Ectodermal cell (in vitro differentiated cells): ENCODE data around the gene SLC8A3.

Experiments used
- H3K27ac ChIP-seq: 2 replicates; pipeline ENCODE4 v1.7.0; 2013; ENCODE audit warnings: mild to moderate bottlenecking, low read depth, low read length; ENCODE audit not compliant: insufficient read depth, poor library complexity, severe bottlenecking
- H3K27me3 ChIP-seq: 2 replicates; pipeline ENCODE4 v1.7.0; 2013; ENCODE audit warnings: mild to moderate bottlenecking, low read length; ENCODE audit not compliant: insufficient read depth, control insufficient read depth, poor library complexity, severe bottlenecking
- H3K36me3 ChIP-seq: one replicate; pipeline ENCODE4 v1.7.0; 2013; ENCODE audit warnings: low read length; ENCODE audit not compliant: control insufficient read depth, insufficient read depth
- H3K4me1 ChIP-seq: one replicate; pipeline ENCODE4 v1.7.0; 2013; ENCODE audit warnings: low read length; ENCODE audit not compliant: control insufficient read depth, insufficient read depth
- H3K4me3 ChIP-seq: 2 replicates; pipeline ENCODE4 v1.7.0; 2013; ENCODE audit warnings: low read depth, low read length, control low read depth; ENCODE audit not compliant: insufficient read depth
- H3K9me3 ChIP-seq: 2 replicates; pipeline ENCODE4 v1.7.0; 2013; ENCODE audit warnings: mild to moderate bottlenecking, low read length, moderate library complexity; ENCODE audit not compliant: control insufficient read depth
- WGBS, 2 experiments: methylation state at CpG; one replicate each; pipeline ENCODE4 v1.1.7; 2013; ENCODE audit warnings: missing lambda C conversion rate in 2 of 2; 5-methylcytosine and 5-hydroxymethylcytosine counted together

SLC8A3 gene

DNA sequence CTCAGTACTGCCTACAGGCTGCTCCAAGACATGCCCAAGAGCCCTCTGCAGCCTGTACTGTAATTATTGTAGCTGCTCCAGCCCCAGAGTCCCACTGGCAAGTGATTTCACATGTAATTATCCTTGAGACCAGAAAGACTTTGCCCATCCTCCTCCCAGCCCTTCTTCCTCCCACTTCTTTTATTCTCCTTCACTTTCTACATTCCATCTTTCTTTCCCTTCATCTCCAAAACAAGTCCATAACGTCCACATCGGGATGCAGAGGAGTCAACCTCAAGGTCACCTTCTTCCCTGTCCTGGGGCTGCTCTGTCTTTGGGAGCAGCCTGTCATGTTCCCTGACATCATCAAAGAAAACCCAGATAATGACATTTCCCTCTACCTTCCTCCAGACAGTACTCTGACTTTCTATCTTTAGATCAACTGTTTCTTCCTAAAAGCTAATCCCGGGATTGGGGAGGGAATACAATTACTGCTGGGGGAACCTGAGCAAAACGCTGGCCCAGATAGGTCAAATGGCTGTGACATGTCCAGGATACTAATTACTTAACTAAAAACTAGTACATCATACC, 39.1 kb downstream of the SLC8A3 start:
- Histone ChIP-seq H3K27me3 (no peaks in the 10 kb centered on the region), H3K4me1 (peaks cover 10% of the 10 kb centered on the region), H3K9me3 (no peaks in the 10 kb centered on the region), H3K27ac (no peak overlapping the region), H3K36me3 (no peaks in the 10 kb centered on the region), H3K4me3 (no peak overlapping the region)
- 89 to 94% methylated on average over 4 of the region's 4 CpGs for WGBS, 2 experiments

DNA sequence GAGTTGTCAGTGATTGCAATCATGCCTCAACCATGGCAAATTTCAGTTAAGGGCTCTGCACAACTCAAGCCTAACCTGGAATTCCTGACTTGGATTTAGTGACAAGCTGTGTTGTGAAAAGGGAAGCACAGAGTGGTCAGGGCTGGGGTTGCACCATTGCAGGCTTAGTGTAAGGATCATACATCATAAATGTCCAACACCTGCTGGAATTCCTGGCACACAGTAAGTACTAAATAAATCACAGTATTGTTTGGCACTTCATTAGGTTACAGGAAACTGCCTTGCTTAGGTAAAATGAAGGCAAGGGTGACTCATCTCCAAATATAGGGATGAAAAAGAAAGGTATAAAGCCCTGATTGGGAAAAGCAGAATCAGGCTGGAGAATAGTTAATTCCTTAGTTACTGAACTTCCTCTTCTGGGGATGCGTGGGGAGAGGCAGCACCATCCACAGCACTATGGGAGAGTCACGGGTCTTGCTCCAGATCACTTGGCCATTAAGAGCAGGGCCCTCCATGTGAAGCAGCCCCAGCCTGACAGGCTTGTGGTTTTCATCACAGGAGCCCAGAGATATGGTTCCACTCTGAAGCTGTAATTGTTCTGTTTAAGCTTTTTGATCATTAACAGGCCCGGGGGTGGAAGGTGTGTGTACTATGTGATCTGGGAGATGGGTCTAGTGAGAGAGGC, 39.7 kb downstream of the SLC8A3 start:
- Histone ChIP-seq H3K36me3 (no peaks in the 10 kb centered on the region), H3K4me3 (no peak overlapping the region), H3K4me1 (peaks cover 10% of the 10 kb centered on the region), H3K9me3 (no peaks in the 10 kb centered on the region), H3K27ac (no peak overlapping the region), H3K27me3 (no peaks in the 10 kb centered on the region)
- WGBS, 2 experiments = 92 to 94% methylated on average over 3 of the region's 3 CpGs

DNA sequence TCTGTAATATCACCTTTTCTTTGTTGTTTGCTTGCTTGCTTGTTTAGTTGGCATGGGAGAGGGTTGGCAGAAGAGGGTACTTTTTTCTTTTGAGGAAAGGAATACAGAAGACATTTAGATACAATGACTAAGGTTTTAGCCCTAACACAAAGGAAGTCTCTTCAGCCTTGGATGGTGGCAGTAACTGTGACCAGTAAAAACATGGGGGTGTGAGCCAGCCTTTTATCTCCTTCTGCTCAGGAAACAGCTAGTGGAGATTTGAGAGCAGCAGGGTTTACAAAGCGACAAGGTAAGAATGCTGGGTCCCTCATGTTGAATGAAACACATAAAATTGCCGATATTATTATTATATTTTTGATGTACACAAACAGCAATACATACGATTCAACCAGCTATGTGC, 40.4 kb downstream of the SLC8A3 start:
- WGBS, 2 experiments = 100% methylated on average over 3 of the region's 3 CpGs
- no peaks in the 10 kb centered on the region for H3K36me3 ChIP-seq
- H3K27me3 ChIP-seq = no peaks in the 10 kb centered on the region
- no peaks in the 10 kb centered on the region for H3K9me3 ChIP-seq
- no peak overlapping the region for H3K4me3 ChIP-seq
- peaks cover 10% of the 10 kb centered on the region for H3K4me1 ChIP-seq
- no peak overlapping the region for H3K27ac ChIP-seq

DNA sequence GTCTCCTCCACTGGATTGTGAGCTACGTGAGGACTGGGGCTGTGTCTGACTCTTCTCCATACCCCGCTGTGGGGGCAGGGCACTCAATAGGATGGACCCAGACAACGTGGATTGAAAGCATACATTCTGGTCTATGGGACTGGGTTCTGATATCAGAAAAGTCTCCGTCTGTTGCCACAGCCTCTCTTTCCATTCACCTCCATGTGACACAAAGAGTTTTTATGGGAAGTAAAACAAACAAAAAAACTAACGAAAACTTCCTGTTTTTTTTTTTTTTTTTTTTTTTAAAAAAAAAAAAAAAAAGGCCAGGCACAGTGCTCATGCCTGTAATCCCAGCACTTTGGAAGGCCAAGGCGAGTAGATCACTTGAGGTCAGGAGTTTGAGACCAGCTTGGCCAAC, 44.7 kb downstream of the SLC8A3 start:
- H3K27me3 ChIP-seq = no peaks in the 10 kb centered on the region
- H3K4me1 ChIP-seq = no peaks in the 10 kb centered on the region
- no peaks in the 10 kb centered on the region for H3K36me3 ChIP-seq
- no peak overlapping the region for H3K27ac ChIP-seq
- 91% methylated on average over 5 to 6 of the region's 6 CpGs for WGBS, 2 experiments
- H3K4me3 ChIP-seq = no peak overlapping the region
- H3K9me3 ChIP-seq = no peaks in the 10 kb centered on the region

DNA sequence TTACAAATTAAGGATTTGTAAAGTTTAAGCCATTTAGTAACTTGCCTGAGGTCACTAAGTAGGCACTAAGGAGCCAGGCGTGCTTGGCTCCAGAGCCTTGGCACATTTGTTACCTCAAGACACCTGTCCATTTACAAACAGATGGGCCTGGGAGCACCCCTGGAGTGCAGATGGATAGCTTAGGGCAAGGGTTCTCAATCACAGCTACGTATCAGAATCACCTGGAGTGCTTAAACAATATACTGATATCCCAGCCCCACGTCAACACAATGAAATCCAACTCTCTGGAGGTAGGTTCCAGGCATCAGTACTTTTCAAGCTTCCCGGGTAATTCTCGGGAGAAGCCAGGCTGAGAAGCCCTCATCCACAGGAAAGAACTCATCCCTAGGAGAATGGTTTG, 45.4 kb downstream of the SLC8A3 start:
- 87 to 88% methylated on average over 5 of the region's 5 CpGs for WGBS, 2 experiments
- no peaks in the 10 kb centered on the region for H3K9me3 ChIP-seq
- no peak overlapping the region for H3K27ac ChIP-seq
- H3K4me3 ChIP-seq = no peak overlapping the region
- H3K27me3 ChIP-seq = no peaks in the 10 kb centered on the region
- no peaks in the 10 kb centered on the region for H3K36me3 ChIP-seq
- H3K4me1 ChIP-seq = no peaks in the 10 kb centered on the region

DNA sequence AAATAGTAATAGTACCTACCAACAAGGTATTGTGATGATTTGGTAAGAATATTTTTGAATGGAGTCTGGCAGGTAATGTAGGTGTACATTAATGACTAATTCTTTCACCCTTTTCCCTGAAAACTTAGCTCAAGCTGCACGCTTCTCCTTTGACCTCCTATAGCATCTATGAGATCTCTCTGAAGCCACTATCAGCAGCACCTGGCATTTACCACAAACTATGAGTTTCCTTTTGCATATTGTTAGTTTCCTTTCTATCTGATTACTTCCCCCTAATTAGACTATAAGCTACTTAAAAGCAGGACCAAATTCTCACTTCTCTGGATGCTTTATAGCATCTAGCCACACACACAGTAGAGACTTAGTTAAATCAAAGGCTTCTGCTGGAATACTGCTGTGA, 48.1 kb downstream of the SLC8A3 start:
- Histone ChIP-seq H3K36me3 (no peaks in the 10 kb centered on the region), H3K27me3 (no peaks in the 10 kb centered on the region), H3K9me3 (no peaks in the 10 kb centered on the region), H3K27ac (no peak overlapping the region), H3K4me3 (no peak overlapping the region), H3K4me1 (no peaks in the 10 kb centered on the region)
- 87 to 96% methylated on average over 1 of the region's 1 CpG for WGBS, 2 experiments

DNA sequence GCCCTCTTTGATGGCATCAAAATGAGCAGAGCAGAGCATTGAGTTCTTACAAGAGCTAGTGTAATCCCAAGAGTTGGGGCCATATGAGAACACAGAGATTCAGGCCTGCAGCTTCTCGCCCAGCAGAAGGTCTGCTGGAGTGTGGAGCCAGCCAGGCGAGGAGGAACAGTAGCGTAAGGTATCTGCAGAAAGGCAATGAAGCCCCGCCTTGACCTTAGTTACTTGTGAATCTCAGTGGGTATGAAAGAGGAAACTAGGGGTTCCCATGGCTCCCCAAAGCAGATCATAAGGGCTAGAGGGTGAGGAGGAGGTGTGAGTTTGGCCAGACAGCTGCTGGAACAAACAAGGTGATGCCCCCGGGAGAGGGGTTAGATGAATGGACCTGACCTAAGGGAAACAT, 49.4 kb downstream of the SLC8A3 start:
- WGBS, 2 experiments = 93 to 95% methylated on average over 5 of the region's 5 CpGs

DNA sequence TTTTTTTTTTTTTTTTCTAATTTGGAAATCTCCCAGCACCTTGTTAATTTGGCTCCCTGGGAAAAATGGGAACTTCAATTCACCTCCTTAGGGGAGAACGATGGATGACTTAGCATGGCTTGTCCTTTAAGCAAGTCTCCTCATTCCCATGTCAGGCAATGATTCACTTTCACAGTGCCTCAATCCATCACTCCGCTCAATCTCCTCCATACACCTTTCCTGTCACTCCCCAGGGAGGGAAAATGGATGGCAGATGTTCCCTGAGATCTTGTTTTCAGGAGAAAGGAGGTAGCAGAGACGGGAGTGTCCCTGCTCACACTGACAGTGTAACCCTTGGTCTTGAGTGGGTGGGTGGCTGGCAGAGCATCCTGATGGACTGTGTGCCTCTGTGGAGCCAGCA, 51.0 kb downstream of the SLC8A3 start:
- Histone ChIP-seq H3K9me3 (no peaks in the 10 kb centered on the region), H3K27ac (no peak overlapping the region), H3K4me3 (no peak overlapping the region), H3K36me3 (no peaks in the 10 kb centered on the region), H3K27me3 (no peaks in the 10 kb centered on the region), H3K4me1 (no peaks in the 10 kb centered on the region)
- WGBS, 2 experiments = 83 to 88% methylated on average over 3 of the region's 3 CpGs

More for the DNA sequence above, 49.4 kb downstream of the SLC8A3 start:
- Histone ChIP-seq H3K27ac (no peak overlapping the region), H3K36me3 (no peaks in the 10 kb centered on the region), H3K4me1 (no peaks in the 10 kb centered on the region), H3K27me3 (no peaks in the 10 kb centered on the region), H3K4me3 (no peak overlapping the region), H3K9me3 (no peaks in the 10 kb centered on the region)

DNA sequence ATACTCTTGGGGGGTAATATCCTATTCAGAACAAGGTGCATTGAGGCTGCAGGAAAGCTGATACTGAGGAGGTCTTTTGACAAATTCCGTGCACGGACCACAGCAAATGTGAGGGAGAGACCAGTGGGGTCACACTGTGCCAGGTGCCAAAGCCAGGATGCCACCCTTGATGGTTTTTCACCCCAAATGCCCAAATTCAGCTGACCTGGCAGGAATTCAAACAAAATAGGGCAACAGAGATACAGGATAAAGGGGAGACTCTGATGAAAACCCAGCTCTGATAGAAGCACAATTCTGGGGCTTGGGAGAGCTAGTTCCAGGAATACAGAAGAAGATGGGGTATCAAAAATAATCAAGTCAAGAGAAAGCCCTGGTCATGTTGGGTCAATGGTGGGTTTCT, 55.3 kb downstream of the SLC8A3 start:
- WGBS, 2 experiments = 95 to 98% methylated on average over 2 of the region's 2 CpGs
- Histone ChIP-seq H3K4me1 (no peaks in the 10 kb centered on the region), H3K27me3 (no peaks in the 10 kb centered on the region), H3K36me3 (no peaks in the 10 kb centered on the region), H3K27ac (no peak overlapping the region), H3K9me3 (no peaks in the 10 kb centered on the region), H3K4me3 (no peak overlapping the region)

DNA sequence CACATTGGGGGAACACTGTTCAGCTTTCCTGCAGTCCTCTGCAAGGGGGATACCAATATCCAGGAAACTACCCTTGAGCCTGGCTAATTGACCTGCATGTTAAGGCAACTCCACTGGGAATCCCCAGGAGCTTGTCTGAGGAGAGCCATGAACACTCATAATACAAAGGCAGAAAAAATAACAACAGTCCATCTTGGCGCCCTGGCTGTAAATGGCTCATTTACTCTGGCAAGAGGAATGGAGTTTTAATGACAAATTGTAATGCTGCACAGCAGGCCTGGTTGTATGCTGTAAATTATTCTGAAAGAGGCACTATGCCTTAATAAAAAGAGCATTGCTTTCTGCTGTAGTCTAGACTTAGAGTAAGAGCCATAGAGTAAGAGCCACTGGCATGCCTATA, 58.3 kb downstream of the SLC8A3 start:
- Histone ChIP-seq H3K36me3 (no peaks in the 10 kb centered on the region), H3K9me3 (no peaks in the 10 kb centered on the region), H3K4me3 (no peak overlapping the region), H3K27me3 (no peaks in the 10 kb centered on the region), H3K4me1 (no peaks in the 10 kb centered on the region), H3K27ac (no peak overlapping the region)
- 88 to 91% methylated on average over 1 of the region's 1 CpG for WGBS, 2 experiments
